ENCODE results near the gene GRK1.
"Not testable (repeated sequence)": the region's sequence is repeated elsewhere in the genome, so short reads cannot be mapped to it uniquely, and the experiment has no call there.

Gene GRK1

DNA sequence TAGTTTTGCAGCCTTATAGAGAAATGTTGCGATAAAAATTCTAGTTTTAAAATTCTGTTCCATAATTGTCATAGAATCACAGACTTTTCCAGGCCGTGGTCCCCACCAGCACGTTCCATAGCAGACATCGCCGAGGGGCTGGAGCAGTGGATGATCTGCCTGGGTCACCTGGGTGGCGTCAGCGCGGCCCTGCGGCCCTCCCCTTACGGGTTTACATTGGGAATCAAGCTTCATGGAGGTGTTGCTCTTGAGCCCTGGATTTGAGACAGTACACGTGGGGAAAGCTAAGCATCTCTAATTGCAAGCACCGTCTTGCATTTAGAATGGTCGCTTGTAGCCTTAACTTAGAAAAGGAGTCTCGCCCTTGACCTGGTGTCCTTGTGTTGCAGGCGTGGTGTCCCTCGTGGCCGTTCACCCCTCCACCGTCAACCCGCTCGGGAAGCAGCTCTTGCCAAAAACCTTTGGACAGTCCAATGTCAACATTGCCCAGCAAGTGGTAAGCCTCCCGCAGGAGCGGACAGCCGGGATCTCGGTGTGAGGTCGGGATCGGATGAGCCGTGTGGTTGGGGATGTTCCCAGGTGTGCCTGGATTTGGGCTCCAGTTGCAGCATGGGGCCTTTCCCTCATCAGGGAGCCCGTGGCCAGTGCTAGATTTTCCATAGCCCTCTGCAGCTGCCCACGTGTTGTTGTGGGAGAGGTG, 44.1 kb upstream of the GRK1 start:
- DNase-seq (ENCODE audit: low read depth): no peak
- H3K4me3 ChIP-seq (ENCODE audit: low read length): no peak overlapping the region
- TF ChIP-seq, protein P1, sequence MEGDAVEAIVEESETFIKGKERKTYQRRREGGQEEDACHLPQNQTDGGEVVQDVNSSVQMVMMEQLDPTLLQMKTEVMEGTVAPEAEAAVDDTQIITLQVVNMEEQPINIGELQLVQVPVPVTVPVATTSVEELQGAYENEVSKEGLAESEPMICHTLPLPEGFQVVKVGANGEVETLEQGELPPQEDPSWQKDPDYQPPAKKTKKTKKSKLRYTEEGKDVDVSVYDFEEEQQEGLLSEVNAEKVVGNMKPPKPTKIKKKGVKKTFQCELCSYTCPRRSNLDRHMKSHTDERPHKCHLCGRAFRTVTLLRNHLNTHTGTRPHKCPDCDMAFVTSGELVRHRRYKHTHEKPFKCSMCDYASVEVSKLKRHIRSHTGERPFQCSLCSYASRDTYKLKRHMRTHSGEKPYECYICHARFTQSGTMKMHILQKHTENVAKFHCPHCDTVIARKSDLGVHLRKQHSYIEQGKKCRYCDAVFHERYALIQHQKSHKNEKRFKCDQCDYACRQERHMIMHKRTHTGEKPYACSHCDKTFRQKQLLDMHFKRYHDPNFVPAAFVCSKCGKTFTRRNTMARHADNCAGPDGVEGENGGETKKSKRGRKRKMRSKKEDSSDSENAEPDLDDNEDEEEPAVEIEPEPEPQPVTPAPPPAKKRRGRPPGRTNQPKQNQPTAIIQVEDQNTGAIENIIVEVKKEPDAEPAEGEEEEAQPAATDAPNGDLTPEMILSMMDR (IDR thresholded peaks at IDR 0.05; ENCODE audit: insufficient read depth, low read depth, low read length, missing control alignments): no peak

DNA sequence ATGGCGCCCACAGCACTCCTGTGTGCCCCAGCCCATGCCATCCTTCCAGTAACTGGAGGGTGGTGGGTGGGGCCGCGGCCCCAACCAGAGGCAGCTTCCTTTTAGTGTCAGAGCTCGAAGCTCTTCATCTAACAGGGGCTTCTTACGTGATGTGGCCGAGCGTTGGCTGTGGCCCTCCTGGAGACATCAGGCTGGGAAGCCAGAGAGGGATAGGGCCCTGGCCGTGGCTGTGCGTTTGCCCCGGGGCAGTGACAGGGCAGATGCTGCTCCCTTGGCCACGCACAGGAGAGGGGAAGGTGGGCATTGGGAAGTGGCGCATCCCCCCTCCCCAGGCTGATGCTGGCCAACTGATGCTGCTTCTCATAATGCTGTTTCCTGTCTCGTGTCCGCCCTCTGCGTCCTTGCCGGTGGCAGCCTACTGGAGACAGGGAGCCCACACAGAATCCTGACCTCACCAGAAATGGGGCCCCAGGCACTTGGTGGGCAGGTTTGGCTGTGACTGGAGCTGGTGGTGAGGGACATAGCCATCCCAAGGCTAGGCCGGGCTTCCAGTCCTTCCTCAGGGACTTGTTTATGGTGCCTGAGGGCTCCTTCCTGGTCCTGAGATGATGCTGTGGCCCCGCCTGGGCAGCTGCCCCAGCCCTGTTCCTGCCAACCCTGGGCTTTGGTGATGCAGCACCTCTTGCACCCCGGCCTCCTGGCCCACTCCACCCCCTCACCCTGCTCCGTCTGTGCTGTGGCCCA, 43.4 kb upstream of the GRK1 start:
- no peak overlapping the region for H3K4me3 ChIP-seq (ENCODE audit: low read length)
- TF ChIP-seq, protein P1 (IDR thresholded peaks at IDR 0.05; ENCODE audit: insufficient read depth, low read depth, low read length, missing control alignments): no peak
- DNase-seq (ENCODE audit: low read depth): no peak

DNA sequence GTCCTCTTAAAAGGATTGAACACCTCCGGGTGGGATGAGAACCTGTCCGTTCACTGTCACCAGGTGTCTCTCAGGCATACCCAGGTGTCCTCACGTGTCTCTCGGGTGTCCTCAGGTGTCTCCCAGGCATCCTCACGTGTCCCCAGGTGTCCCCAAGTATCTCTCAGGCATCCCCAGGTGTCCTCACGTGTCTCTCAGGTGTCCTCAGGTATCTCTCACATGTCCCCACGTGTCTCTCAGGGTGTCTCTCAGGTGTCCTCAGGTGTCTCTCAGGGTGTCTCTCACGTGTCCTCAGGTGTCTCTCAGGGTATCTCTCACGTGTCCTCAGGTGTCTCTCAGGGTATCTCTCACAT, 42.8 kb upstream of the GRK1 start:
- TF ChIP-seq, protein P1 (IDR thresholded peaks at IDR 0.05; ENCODE audit: insufficient read depth, low read depth, low read length, missing control alignments): no peak
- DNase-seq (ENCODE audit: low read depth): no peak
- H3K4me3 ChIP-seq (ENCODE audit: low read length): no peak overlapping the region

DNA sequence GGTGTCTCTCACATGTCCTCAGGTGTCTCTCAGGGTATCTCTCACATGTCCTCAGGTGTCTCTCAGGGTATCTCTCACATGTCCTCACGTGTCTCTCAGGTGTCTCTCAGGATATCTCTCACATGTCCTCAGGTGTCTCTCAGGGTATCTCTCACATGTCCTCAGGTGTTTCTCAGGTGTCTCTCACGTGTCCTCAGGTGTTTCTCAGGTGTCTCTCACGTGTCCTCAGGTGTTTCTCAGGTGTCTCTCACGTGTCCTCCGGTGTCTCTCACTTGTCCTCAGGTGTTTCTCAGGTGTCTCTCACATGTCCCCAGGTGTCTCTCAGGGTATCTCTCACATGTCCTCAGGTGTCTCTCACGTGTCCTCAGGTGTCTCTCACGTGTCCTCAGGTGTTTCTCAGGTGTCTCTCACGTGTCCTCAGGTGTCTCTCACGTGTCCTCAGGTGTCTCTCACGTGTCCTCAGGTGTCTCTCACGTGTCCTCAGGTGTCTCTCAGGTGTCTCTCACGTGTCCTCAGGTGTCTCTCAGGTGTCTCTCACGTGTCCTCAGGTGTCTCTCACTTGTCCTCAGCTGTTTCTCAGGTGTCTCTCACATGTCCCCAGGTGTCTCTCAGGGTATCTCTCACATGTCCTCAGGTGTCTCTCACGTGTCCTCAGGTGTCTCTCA, 42.2 kb upstream of the GRK1 start:
- H3K4me3 ChIP-seq (ENCODE audit: low read length); DNase-seq (ENCODE audit: low read depth): not testable (repeated sequence)

DNA sequence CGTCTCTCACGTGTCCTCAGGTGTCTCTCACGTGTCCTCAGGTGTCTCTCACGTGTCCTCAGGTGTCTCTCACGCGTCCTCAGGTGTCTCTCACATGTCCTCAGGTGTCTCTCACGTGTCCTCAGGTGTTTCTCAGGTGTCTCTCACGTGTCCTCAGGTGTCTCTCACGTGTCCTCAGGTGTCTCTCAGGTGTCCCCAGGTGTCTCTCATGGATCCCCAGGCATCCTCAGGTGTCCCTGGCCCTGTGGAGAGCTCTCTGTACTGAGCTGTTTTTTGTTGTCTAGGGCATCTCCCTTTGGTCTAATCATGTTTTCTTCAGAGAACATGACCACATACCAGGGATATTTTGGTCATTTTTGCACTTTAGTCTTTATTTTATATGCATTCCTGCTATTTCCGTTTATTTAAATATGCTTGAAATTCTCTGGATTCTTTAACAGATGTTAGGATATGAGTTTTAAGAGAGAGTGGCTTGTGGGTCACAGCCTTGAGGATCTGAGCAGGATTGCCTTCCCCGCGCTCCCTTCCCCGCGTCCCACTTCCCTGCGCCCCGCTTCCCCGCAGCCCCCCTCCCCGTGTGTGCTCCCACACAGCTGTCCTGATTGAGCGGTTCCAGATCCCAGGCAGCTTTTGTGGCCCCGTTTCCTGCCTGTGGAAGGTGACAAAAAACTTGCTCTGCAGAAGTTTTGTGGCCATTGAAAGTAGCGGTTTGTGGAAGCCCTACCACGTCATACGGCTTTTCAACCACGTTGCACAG, 40.9 kb upstream of the GRK1 start:
- H3K4me3 ChIP-seq (ENCODE audit: low read length): no peak overlapping the region
- no peak for DNase-seq (ENCODE audit: low read depth)
- TF ChIP-seq, protein P1 (IDR thresholded peaks at IDR 0.05; ENCODE audit: insufficient read depth, low read depth, low read length, missing control alignments): no peak

DNA sequence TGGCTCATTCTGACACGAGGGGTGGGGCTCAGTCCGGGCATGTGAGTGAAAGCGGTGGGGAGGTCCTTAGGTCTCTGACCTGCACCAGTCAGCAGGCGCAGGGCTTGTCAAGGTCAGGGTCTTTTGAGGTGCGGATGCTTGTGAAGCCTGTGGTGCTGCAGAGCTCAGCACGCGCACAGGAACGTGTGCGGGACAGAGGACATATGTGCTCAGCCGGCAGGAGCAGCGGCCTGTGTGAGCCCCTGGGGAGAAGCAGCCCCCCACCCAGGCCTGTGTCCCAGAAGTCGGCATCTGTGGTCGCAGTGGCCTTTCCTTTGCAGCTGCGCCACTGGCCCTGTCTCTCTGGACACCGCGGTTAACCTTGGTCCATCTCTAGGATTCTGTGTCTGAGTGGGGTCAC, 39.9 kb upstream of the GRK1 start:
- DNase-seq (ENCODE audit: low read depth): no peak
- TF ChIP-seq, protein P1 (IDR thresholded peaks at IDR 0.05; ENCODE audit: insufficient read depth, low read depth, low read length, missing control alignments): no peak

More for the DNA sequence above, 39.9 kb upstream of the GRK1 start:
- no peak overlapping the region for H3K4me3 ChIP-seq (ENCODE audit: low read length)
